Measurements from ENCODE around the gene GDF3.

DNA sequence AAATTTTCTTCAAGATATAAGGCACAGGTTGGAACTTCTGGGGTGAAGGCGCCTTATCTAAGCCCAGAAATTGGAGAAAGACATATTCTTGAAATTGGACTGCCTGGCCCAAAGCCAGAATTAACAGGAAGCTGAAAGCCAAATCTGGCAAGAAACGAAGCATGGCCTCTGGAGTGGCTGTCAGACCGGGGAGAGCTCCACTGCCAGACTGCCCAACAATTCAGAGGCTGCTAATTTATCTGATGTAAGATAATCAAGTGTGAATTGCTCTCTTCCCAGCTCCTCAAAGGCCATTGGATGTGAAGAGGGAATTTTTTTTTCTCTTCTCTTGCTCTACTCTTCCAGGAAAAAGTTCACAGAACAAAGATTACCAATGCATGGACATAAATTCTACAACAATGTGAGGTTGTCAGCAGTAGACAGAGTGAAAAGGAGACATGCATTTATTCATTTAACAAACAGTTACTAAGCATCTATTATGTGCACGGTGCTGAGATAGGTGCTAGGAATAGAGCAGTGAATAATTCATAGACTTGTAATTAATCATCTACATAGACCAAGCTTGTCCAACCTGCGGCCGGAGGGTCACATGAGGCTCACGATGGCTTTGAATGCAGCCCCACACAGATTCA, at the start of gene GDF3:
- TF ChIP-seq SUZ12 (IDR thresholded peaks at IDR 0.05; ENCODE audit: extremely low read depth, insufficient read depth, insufficient read length) = no peak
- TF ChIP-seq ZNF274 (IDR thresholded peaks at IDR 0.05; ENCODE audit: low read depth, low read length) = no peak
